H1 (cell line): ENCODE results near the gene KCND3. TPM values are rescaled to one million over a fixed set of nuclear protein-coding genes. Genes with fewer than 3 reads are reported as not detected.
A peak's percentile ranks its signal among the peaks of the same experiment; 100 is the strongest.

Experiments
- CTCF ChIA-PET: fragments of 300-600 bp; sonication (Branson Sonifier 250); formaldehyde crosslinking; loops from one replicate; lab custom pipeline; 2021; ENCODE audit not compliant: partially characterized antibody; lab: Charles Lee
- POLR2A ChIA-PET: fragments of 300-600 bp; sonication (Branson Sonifier 250); formaldehyde crosslinking; loops from one replicate; lab custom pipeline; 2021; ENCODE audit warnings: inconsistent platforms; ENCODE audit not compliant: partially characterized antibody; lab: Charles Lee
- DNase-seq, 2 experiments: peaks; one replicate each; pipeline versions ENCODE4 v3.0.0 to v3.0.0-alpha.2; 2010 to 2022; ENCODE audit warnings: low spot score in 2 of 2, low read depth in 1 of 2, mixed read lengths in 1 of 2
- FAIRE-seq: peaks from 2 replicates; lab custom pipeline; 2011; peaks lifted over from hg19 to GRCh38; lab: Jason Lieb, UNC
- H2AFZ ChIP-seq: 2 replicates; pipeline ENCODE4 v1.8.1; 2012; ENCODE audit warnings: low read length, inconsistent platforms
- H2AK5ac ChIP-seq: 2 replicates; pipeline ENCODE4 v1.6.1; 2013; ENCODE audit warnings: low read depth, low read length
- H2BK120ac ChIP-seq: replicated peaks from 2 replicates; pipeline ENCODE3; 2013; ENCODE audit warnings: low read depth, low read length, inconsistent platforms
- H2BK12ac ChIP-seq: 2 replicates; pipeline ENCODE4 v1.6.1; 2013; ENCODE audit warnings: low read depth, low read length
- H2BK15ac ChIP-seq: 2 replicates; pipeline ENCODE4 v1.6.1; 2013; ENCODE audit warnings: low read length
- H2BK20ac ChIP-seq: 2 replicates; pipeline ENCODE4 v1.6.1; 2013; ENCODE audit warnings: low read length
- H2BK5ac ChIP-seq: 2 replicates; pipeline ENCODE4 v1.6.1; 2013; ENCODE audit warnings: low read depth, low read length
- H3K14ac ChIP-seq: 2 replicates; pipeline ENCODE4 v1.6.1; 2013; ENCODE audit warnings: inconsistent platforms; ENCODE audit not compliant: insufficient read length
- H3K18ac ChIP-seq: 2 replicates; pipeline ENCODE4 v1.6.1; 2013; ENCODE audit warnings: low read length; ENCODE audit errors: extremely low read depth
- H3K23ac ChIP-seq: 2 replicates; pipeline ENCODE4 v1.6.1; 2013; ENCODE audit warnings: inconsistent platforms; ENCODE audit not compliant: insufficient read length
- H3K23me2 ChIP-seq: 2 replicates; pipeline ENCODE4 v1.6.1; 2013; ENCODE audit warnings: low read depth, low read length
- H3K27ac ChIP-seq: 2 replicates; pipeline ENCODE4 v1.6.1; 2011; ENCODE audit warnings: low read depth, low read length, inconsistent platforms
- H3K27me3 ChIP-seq, 4 experiments: replicated peaks in 1 of 4; 1 replicate in 1 of 4; 2 replicates in 3 of 4; pipeline versions ENCODE4 v1.6.1 to v1.8.1; 2011 to 2013; ENCODE audit warnings: low read length in 3 of 4, mild to moderate bottlenecking in 3 of 4, inconsistent platforms in 2 of 4, mixed read lengths in 2 of 4, moderate library complexity in 1 of 4; ENCODE audit not compliant: control insufficient read depth in 3 of 4, insufficient read depth in 3 of 4; ENCODE audit errors: extremely low read depth in 1 of 4
- H3K36me3 ChIP-seq, 4 experiments: 2 replicates each; pipeline versions ENCODE4 v1.6.1 to v1.8.1; 2011 to 2013; ENCODE audit warnings: mild to moderate bottlenecking in 4 of 4, low read length in 3 of 4, moderate library complexity in 2 of 4, control low read depth in 1 of 4, inconsistent platforms in 1 of 4; ENCODE audit not compliant: insufficient read depth in 4 of 4, control insufficient read depth in 2 of 4
- H3K4ac ChIP-seq: replicated peaks from 2 replicates; pipeline ENCODE3; 2013; ENCODE audit warnings: low read length, low read depth, mixed read lengths, inconsistent platforms; ENCODE audit not compliant: insufficient read length
- H3K4me1 ChIP-seq, 4 experiments: replicated peaks in 1 of 4; 1 replicate in 1 of 4; 2 replicates in 3 of 4; pipeline versions ENCODE4 v1.6.1 to v1.8.1; 2011 to 2013; ENCODE audit warnings: low read length in 3 of 4, inconsistent platforms in 2 of 4, mixed read lengths in 1 of 4; ENCODE audit not compliant: insufficient read depth in 4 of 4, control insufficient read depth in 3 of 4
- H3K4me2 ChIP-seq, 2 experiments: 2 replicates each; pipeline versions ENCODE4 v1.6.1 to v1.8.1; 2011 to 2013; ENCODE audit warnings: low read depth in 2 of 2, low read length in 2 of 2, control low read depth in 1 of 2, inconsistent platforms in 1 of 2, mild to moderate bottlenecking in 1 of 2; ENCODE audit not compliant: insufficient read depth in 1 of 2
- H3K4me3 ChIP-seq, 4 experiments: fragments of 200-600, 300-600 bp in 1 of 4; sonication (generic), shearing (Covaris generic), sonication (Bioruptor Twin) in 1 of 4; 2 replicates each; pipeline versions ENCODE4 v1.5.1 to v1.8.1; 2011 to 2016; ENCODE audit warnings: low read length in 4 of 4, low read depth in 3 of 4, control low read depth in 2 of 4, inconsistent platforms in 2 of 4, mild to moderate bottlenecking in 2 of 4, mixed read lengths in 1 of 4, moderate library complexity in 1 of 4; ENCODE audit not compliant: insufficient read depth in 2 of 4; ENCODE audit errors: extremely low read depth in 1 of 4
- H3K56ac ChIP-seq: replicated peaks from 2 replicates; pipeline ENCODE3; 2013; ENCODE audit warnings: low read depth, mild to moderate bottlenecking, mixed read lengths, low read length, inconsistent platforms; ENCODE audit not compliant: insufficient read length
- H3K79me1 ChIP-seq: 2 replicates; pipeline ENCODE4 v1.6.1; 2013; ENCODE audit warnings: low read depth, low read length, control low read depth
- H3K79me2 ChIP-seq, 2 experiments: 2 replicates each; pipeline versions ENCODE4 v1.6.1 to v1.8.1; 2012 to 2013; ENCODE audit warnings: low read length in 2 of 2, mild to moderate bottlenecking in 2 of 2, inconsistent platforms in 1 of 2; ENCODE audit not compliant: insufficient read depth in 2 of 2, control insufficient read depth in 1 of 2
- H3K9ac ChIP-seq, 4 experiments: replicated peaks in 1 of 4; 1 replicate in 1 of 4; 2 replicates in 3 of 4; pipeline versions ENCODE4 v1.6.1 to v1.8.1; 2011 to 2013; ENCODE audit warnings: low read depth in 3 of 4, low read length in 3 of 4, control low read depth in 2 of 4, mild to moderate bottlenecking in 2 of 4, moderate library complexity in 2 of 4, inconsistent platforms in 1 of 4; ENCODE audit errors: extremely low read depth in 1 of 4
- H3K9me3 ChIP-seq, 2 experiments: 2 replicates each; pipeline versions ENCODE4 v1.6.1 to v1.8.1; 2012 to 2013; ENCODE audit warnings: mild to moderate bottlenecking in 2 of 2, moderate library complexity in 2 of 2, control low read depth in 1 of 2, inconsistent platforms in 1 of 2, low read depth in 1 of 2, low read length in 1 of 2, mixed read lengths in 1 of 2; ENCODE audit not compliant: insufficient read depth in 2 of 2
- H4K20me1 ChIP-seq, 2 experiments: replicated peaks in 1 of 2; 2 replicates each; pipeline versions ENCODE3 to v1.8.1; 2011 to 2013; ENCODE audit warnings: inconsistent platforms in 2 of 2, low read length in 2 of 2, mild to moderate bottlenecking in 1 of 2; ENCODE audit not compliant: insufficient read depth in 2 of 2, control insufficient read depth in 1 of 2
- H4K5ac ChIP-seq: 2 replicates; pipeline ENCODE4 v1.6.1; 2013; ENCODE audit warnings: low read length, low read depth, mixed read lengths, inconsistent platforms; ENCODE audit not compliant: insufficient read length
- H4K8ac ChIP-seq: 2 replicates; pipeline ENCODE4 v1.8.0; 2013; ENCODE audit warnings: mild to moderate bottlenecking, moderate library complexity, low read length, inconsistent platforms; ENCODE audit not compliant: insufficient read depth; ENCODE audit errors: extremely low read depth
- H4K91ac ChIP-seq: replicated peaks from 2 replicates; pipeline ENCODE3; 2013; ENCODE audit warnings: low read length, mixed read lengths, inconsistent platforms; ENCODE audit not compliant: insufficient read length
- SP4 ChIP-seq: IDR thresholded peaks from 2 replicates; pipeline ENCODE4 v1.6.1; 2012; ENCODE audit warnings: low read length, inconsistent platforms
- WGBS, 2 experiments: shearing (Covaris generic) in 1 of 2; methylation state at CpG; one replicate each; pipeline versions ENCODE4 v1.1.6 to v1.1.7; 2013 to 2015; ENCODE audit warnings: low lambda C conversion rate in 2 of 2, mixed read lengths in 2 of 2, inconsistent platforms in 1 of 2, low coverage in 1 of 2, missing lambda C conversion rate in 1 of 2; ENCODE audit not compliant: insufficient replicate concordance in 2 of 2, insufficient coverage in 1 of 2, insufficient read length in 1 of 2; ENCODE audit errors: extremely low coverage in 1 of 2, missing lambda C conversion rate in 1 of 2; 5-methylcytosine and 5-hydroxymethylcytosine counted together
- polyA plus RNA-seq, 7 experiments: library from polyadenylated mRNA; depleted of rRNA in 3 of 7; stranded (reverse) in 5 of 7; unstranded in 2 of 7; fragments of >200 nt in 5 of 7; fragments of 200-250 nt in 2 of 7; gene quantifications; 1 replicate in 5 of 7; 2 replicates in 1 of 7; 4 replicates in 1 of 7; pipeline versions ENCODE4 v1.2.1 to v1.2.3, GENCODE V29; 2011 to 2013; ENCODE audit warnings: missing spikeins in 2 of 7, mixed read lengths in 2 of 7
- total RNA-seq: library from RNA; stranded (reverse); fragmentation: NEBNext Ultra II Directional; extraction: Animal tissue kit (Norgen Biotek cat#: 25700); gene quantifications from 2 replicates; pipeline ENCODE4 v1.2.1, GENCODE V29; 2021
- TF ChIP-seq, protein P1 (sequence below), 3 experiments: IDR thresholded peaks; 1 replicate in 2 of 3; 2 replicates in 1 of 3; pipeline versions ENCODE4 v1.5.1 to v1.6.1; 2011; ENCODE audit warnings: low read length in 3 of 3, mild to moderate bottlenecking in 3 of 3, inconsistent platforms in 2 of 3, low read depth in 1 of 3, moderate library complexity in 1 of 3; ENCODE audit not compliant: insufficient read depth in 1 of 3; ENCODE audit errors: control extremely low read depth in 1 of 3

The KCND3 gene
- total and polyA plus RNA-seq, 2 of the 8 experiments (the other 6 are each of a cell fraction or from before 2014, with no cell fraction given), result 0.14 to 0.48 TPM

DNA sequence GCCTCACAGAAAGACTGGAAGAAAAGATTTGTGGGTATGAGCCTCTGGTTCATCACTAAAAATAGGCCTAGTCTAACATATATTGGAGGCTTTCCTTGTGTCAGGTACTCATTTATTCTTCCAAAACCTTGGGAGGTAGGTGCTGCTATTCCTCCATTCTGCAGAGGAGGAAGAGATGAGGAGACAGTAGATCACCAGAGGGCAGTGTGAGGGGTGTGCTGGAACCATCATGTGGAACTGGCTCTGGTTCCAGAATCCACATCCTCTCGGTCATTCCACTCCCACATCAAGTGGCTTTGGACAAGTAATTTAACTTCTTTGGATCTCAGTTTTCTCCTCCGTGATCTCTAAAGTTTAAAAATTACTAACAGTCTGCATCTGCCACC is 242.9 kb downstream of the KCND3 start:
- POLR2A ChIA-PET, result interaction anchor here (0.7 to 19.0 kb wide), 7 partner anchors 9 to 33 kb away, joined by 3 to 343 read pairs (median 5); partner anchors contain the start of gene DDX20
- H3K18ac ChIP-seq, result no peak overlapping the region
- TF ChIP-seq, protein P1, sequence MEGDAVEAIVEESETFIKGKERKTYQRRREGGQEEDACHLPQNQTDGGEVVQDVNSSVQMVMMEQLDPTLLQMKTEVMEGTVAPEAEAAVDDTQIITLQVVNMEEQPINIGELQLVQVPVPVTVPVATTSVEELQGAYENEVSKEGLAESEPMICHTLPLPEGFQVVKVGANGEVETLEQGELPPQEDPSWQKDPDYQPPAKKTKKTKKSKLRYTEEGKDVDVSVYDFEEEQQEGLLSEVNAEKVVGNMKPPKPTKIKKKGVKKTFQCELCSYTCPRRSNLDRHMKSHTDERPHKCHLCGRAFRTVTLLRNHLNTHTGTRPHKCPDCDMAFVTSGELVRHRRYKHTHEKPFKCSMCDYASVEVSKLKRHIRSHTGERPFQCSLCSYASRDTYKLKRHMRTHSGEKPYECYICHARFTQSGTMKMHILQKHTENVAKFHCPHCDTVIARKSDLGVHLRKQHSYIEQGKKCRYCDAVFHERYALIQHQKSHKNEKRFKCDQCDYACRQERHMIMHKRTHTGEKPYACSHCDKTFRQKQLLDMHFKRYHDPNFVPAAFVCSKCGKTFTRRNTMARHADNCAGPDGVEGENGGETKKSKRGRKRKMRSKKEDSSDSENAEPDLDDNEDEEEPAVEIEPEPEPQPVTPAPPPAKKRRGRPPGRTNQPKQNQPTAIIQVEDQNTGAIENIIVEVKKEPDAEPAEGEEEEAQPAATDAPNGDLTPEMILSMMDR (IDR thresholded peaks at IDR 0.05; ENCODE audit: control extremely low read depth in 1 of 3, insufficient read depth in 1 of 3, low read depth in 1 of 3, low read length in 3 of 3), result peak in 1 of 3 experiments; percentile 7; a peak in 1 of 4 replicates
- no peak for TF ChIP-seq SP4
- H4K91ac ChIP-seq, result no peak overlapping the region
- H3K23me2 ChIP-seq, result no peaks in the 10 kb centered on the region
- H3K23ac ChIP-seq, result no peak overlapping the region
- H3K4me3 ChIP-seq, result no peak overlapping the region
- FAIRE-seq (no peak), DNase-seq (no peak)
- no peaks in the 10 kb centered on the region for H4K20me1 ChIP-seq
- no peaks in the 10 kb centered on the region for H3K36me3 ChIP-seq
- no peaks in the 10 kb centered on the region for H3K79me2 ChIP-seq
- no peak overlapping the region for H3K4me2 ChIP-seq
- no peak overlapping the region for H3K14ac ChIP-seq
- no peak overlapping the region for H2AK5ac ChIP-seq
- no peak overlapping the region for H3K56ac ChIP-seq
- H3K27ac ChIP-seq, result no peak overlapping the region
- H3K27me3 ChIP-seq, result no peaks in the 10 kb centered on the region; a peak in 2 of 7 replicates
- H2BK120ac ChIP-seq, result no peak overlapping the region
- CTCF ChIA-PET, result interaction anchor here (0.6 to 42.0 kb wide), 23 partner anchors 2 to 1941 kb away, joined by 3 to 1070 read pairs (median 4); partner anchors contain the start of genes DDX20, INKA2 and RAP1A
- H2BK15ac ChIP-seq, result no peak overlapping the region
- no peak overlapping the region for H2BK20ac ChIP-seq
- no peak overlapping the region for H4K8ac ChIP-seq
- no peaks in the 10 kb centered on the region for H3K9me3 ChIP-seq
- H3K4ac ChIP-seq, result no peak overlapping the region
- H3K79me1 ChIP-seq, result no peaks in the 10 kb centered on the region
- no peak overlapping the region for H4K5ac ChIP-seq
- no peak overlapping the region for H2AFZ ChIP-seq
- no peak overlapping the region for H3K9ac ChIP-seq
- H2BK12ac ChIP-seq, result no peak overlapping the region
- H2BK5ac ChIP-seq, result no peak overlapping the region
- H3K4me1 ChIP-seq, result peaks cover 0 to 3% (median 0%) of the 10 kb centered on the region in 4 experiments; a peak in 4 of 7 replicates
- WGBS, 2 experiments, result 88% methylated on average over 2 of the region's 2 CpGs; no CpG with 5 or more reads in 1 of the 2 experiments
